GM11168 (cell line): ENCODE data around the gene COG8.

Source experiments
- in situ Hi-C: fragments of 300-500 bp; cut with MboI; formaldehyde crosslinking; loops from one replicate; pipeline ENCODE4 v1.12.0; 2022; ENCODE audit warnings: low sequenced_read_pairs; ENCODE audit not compliant: unreplicated experiment

The COG8 gene

DNA sequence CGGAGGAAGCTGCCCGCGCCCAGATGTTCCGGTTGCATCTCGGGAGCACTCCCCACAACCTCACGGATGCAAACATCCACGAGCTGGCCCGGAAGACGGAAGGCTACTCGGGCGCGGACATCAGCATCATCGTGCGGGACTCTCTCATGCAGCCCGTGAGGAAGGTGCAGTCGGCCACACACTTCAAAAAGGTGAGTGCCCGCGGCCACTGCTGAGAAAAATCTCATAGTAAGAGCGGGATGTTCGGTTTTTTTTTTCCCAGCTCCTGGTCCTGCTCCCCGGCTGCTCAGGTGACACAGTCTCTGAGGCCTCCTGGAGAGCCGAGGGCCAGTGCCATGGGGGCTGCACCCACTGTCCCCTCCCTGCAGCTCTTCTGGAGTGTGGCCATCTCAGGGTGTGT, 18.3 kb downstream of the COG8 start:
- in situ Hi-C loops, result no loop called here

- in situ Hi-C loops, result no loop called here
Observed at GRCh38 chr16:69320740-69321073, 18.7 kb downstream of the COG8 start.

- in situ Hi-C loops, result no loop called here
Observed at GRCh38 chr16:69319826-69320739, 19.3 kb downstream of the COG8 start.

GRCh38 chr16:69319381-69319780, 20.0 kb downstream of the COG8 start:
- in situ Hi-C loops, result no loop called here

GRCh38 chr16:69318911-69319289, 20.5 kb downstream of the COG8 start:
- in situ Hi-C loops, result no loop called here

GRCh38 chr16:69318177-69318910, 21.0 kb downstream of the COG8 start:
- in situ Hi-C loops, result no loop called here

GRCh38 chr16:69316595-69317034, 22.7 kb downstream of the COG8 start:
- in situ Hi-C loops, result no loop called here

DNA sequence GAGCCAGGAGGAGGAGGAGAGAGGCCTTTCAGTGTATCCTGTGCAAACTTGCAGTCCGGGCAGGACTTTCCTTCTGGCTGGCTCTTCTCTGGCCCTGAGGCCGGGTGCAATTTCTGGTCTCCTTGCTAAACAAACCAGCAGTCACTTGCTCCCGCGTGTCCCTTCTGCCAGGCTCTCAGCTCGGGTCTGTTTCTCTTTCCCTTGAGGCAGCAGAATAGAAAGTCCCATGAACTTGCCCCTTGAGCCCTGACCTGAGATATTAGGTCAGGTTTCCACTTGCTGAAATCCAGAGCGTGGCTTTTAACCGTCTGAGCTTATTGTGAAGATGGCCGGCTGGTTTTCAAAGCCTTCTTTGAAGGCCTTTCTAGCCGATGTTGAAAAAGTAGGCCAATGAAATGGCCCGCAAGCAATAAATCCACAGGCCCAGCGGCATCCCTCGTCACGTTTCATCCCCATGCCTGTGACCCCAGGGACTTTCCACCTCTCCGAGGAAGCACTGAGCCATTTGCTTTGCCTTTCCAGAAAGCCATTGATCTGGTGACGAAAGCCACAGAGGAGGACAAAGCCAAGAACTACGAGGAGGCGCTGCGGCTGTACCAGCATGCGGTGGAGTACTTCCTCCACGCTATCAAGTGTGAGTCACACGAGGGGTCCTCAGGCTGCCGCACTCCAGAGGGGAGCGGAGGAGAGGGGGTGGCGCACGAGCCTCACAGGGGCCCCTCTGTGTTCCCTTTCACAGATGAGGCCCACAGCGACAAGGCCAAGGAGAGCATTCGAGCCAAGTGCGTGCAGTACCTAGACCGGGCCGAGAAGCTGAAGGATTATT, 23.7 kb downstream of the COG8 start:
- in situ Hi-C loops, result no loop called here

DNA sequence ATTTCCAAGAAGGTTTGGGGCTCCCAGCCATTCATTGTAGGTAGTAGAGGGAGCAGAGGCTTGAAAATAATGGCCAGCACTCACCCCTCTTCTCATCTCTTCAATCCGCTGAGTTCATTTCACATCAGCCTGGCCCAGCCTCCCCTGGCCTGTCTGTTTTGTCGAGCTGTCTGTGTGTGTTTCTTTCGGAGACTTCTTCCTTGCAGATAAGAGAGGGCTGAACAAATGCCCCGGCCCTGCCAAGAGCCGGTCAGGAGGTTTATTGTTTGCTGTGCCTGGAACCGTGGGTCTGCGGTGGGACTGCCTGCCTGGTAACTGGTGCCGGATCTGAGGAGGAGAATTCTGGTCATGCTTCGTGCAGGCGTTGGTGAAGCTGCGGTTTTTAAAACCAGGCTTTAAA, 24.8 kb downstream of the COG8 start:
- in situ Hi-C loops, result no loop called here

GRCh38 chr16:69313469-69313868, 25.9 kb downstream of the COG8 start:
- in situ Hi-C loops, result no loop called here

DNA sequence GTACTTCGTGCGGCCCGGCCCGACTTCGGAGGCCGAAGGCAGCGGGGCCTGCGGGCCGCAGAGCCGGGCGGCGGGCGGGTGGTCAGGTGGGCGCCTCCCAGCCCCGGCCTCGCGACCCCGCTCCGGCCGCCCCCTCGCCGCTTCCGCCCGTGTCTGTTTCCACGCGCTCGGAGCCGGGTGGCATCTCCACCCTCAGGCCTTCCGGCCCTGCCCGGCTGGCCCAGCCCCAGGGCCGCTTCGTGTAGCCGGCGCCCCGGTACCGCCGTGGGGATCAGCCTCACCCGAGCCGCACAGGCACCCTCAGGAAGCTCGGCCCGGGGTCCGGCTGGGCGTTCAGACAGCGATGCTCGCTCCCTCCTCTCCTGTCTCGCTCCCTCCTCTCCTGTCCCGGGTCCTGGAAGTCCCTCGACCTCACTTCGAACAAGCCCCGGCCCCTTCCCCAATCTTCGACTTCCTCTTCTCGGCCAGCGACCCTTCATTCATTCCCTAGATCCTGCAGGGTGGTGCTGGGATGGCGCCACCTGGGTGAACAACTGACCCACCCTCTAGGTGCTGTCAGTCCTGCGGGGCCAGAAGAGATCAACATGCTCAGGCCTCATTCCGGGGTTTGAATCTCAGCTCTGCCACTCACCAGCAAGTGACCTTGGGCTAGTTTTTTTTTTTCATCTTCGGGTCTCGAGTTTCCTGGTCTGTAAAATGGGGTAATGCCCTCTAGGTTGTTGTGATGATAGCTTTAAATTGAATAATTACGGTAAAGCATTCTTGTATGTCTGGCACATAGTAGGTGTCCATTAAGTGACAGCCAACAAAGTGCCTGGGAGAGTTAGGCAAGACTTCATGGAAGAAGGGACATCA, 27.6 kb downstream of the COG8 start:
- in situ Hi-C loops, result no loop called here

- in situ Hi-C loops, result no loop called here
Observed at GRCh38 chr16:69310653-69311532, 28.5 kb downstream of the COG8 start, which contains the start of gene VPS4A. Gene VPS4A, plus strand, starts transcription at chr16:69311350. Its CDS starts 162 bp downstream, at chr16:69311512.

GRCh38 chr16:69309316-69309715, 30.0 kb downstream of the COG8 start:
- in situ Hi-C loops, result no loop called here

DNA sequence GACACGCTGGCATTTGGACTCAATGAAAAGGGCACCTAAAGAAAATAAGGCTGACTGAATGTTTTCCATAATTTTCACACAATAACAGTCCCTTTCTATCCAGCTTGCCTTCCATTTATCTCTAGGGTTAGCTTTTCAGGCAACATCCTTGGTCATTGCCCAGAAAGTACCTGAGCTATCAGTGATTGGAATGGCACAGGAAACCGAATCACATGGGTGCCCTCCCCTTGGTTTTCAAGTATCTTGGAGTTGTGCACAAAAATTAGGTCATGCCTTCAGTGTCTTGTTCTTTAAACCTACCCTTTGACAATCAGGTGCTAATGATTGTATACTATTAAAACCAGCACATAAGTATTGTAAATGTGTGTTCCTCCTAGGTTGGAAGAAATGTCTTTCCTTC, 31.5 kb downstream of the COG8 start:
- in situ Hi-C loops, result no loop called here

GRCh38 chr16:69307091-69307490, 32.3 kb downstream of the COG8 start:
- in situ Hi-C loops, result no loop called here

DNA sequence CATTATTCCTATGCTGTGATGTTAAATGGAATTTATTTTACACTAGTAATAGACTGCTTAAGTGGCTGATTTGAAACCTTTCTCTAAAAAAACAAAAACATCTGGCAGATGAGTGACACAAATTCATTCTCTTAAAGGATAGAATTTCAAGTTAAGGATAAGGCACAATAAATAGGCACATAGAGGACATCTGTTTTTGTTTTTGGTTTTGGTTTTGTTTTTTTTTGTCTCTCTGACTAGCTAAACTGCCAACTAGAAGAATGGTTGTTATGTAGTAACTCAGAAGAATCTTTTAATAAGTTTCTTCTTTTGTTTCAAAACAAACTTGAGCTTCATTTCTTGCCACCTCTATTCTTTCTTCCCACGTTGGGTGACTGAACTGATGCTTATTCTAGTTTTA, 33.3 kb downstream of the COG8 start:
- in situ Hi-C loops, result no loop called here

GRCh38 chr16:69302301-69302700, 37.1 kb downstream of the COG8 start:
- in situ Hi-C loops, result no loop called here

GRCh38 chr16:69301861-69302260, 37.5 kb downstream of the COG8 start:
- in situ Hi-C loops, result no loop called here

- in situ Hi-C loops, result no loop called here
Observed at GRCh38 chr16:69301187-69301586, 38.2 kb downstream of the COG8 start.
